ENCODE measurements around the gene TNS3.

The TNS3 gene

GRCh38 chr7:47428052-47428767 lies 153.7 kb downstream of the TNS3 start:
- Histone ChIP-seq H3K9me3 (ENCODE audit: severe bottlenecking) (no peaks in the 10 kb centered on the region), H3K27ac (no peak overlapping the region), H3K4me3 (ENCODE audit: low read depth, low read length) (no peak overlapping the region), H3K36me3 (no peaks in the 10 kb centered on the region), H3K27me3 (ENCODE audit: insufficient read depth, low read depth, severe bottlenecking) (no peaks in the 10 kb centered on the region)
- no peak for DNase-seq
- TF ChIP-seq CTCF (IDR thresholded peaks at IDR 0.05; ENCODE audit: low read depth, low read length): no peak

- Histone ChIP-seq H3K36me3 (no peaks in the 10 kb centered on the region), H3K9me3 (ENCODE audit: severe bottlenecking) (no peaks in the 10 kb centered on the region), H3K4me3 (ENCODE audit: low read depth, low read length) (no peak overlapping the region), H3K27ac (no peak overlapping the region), H3K27me3 (ENCODE audit: insufficient read depth, low read depth, severe bottlenecking) (no peaks in the 10 kb centered on the region)
- DNase-seq: no peak
- no peak for TF ChIP-seq CTCF (IDR thresholded peaks at IDR 0.05; ENCODE audit: low read depth, low read length)
Observed at GRCh38 chr7:47427051-47427643, 154.8 kb downstream of the TNS3 start.

GRCh38 chr7:47424523-47424922 lies 157.4 kb downstream of the TNS3 start:
- no peaks in the 10 kb centered on the region for H3K27me3 ChIP-seq (ENCODE audit: insufficient read depth, low read depth, severe bottlenecking)
- no peaks in the 10 kb centered on the region for H3K9me3 ChIP-seq (ENCODE audit: severe bottlenecking)
- H3K4me3 ChIP-seq (ENCODE audit: low read depth, low read length): no peak overlapping the region
- no peaks in the 10 kb centered on the region for H3K36me3 ChIP-seq
- DNase-seq: no peak
- TF ChIP-seq CTCF (IDR thresholded peaks at IDR 0.05; ENCODE audit: low read depth, low read length): no peak
- no peak overlapping the region for H3K27ac ChIP-seq

GRCh38 chr7:47423196-47423595 lies 158.7 kb downstream of the TNS3 start:
- Histone ChIP-seq H3K9me3 (ENCODE audit: severe bottlenecking) (no peaks in the 10 kb centered on the region), H3K4me3 (ENCODE audit: low read depth, low read length) (no peak overlapping the region), H3K36me3 (no peaks in the 10 kb centered on the region), H3K27me3 (ENCODE audit: insufficient read depth, low read depth, severe bottlenecking) (no peaks in the 10 kb centered on the region), H3K27ac (no peak overlapping the region)
- no peak for DNase-seq
- no peak for TF ChIP-seq CTCF (IDR thresholded peaks at IDR 0.05; ENCODE audit: low read depth, low read length)

- no peak for TF ChIP-seq CTCF (IDR thresholded peaks at IDR 0.05; ENCODE audit: low read depth, low read length)
- H3K27me3 ChIP-seq (ENCODE audit: insufficient read depth, low read depth, severe bottlenecking): no peaks in the 10 kb centered on the region
- H3K9me3 ChIP-seq (ENCODE audit: severe bottlenecking): no peaks in the 10 kb centered on the region
- H3K36me3 ChIP-seq: no peaks in the 10 kb centered on the region
- no peak overlapping the region for H3K27ac ChIP-seq
- H3K4me3 ChIP-seq (ENCODE audit: low read depth, low read length): no peak overlapping the region
- no peak for DNase-seq
Observed at GRCh38 chr7:47422611-47423010, 159.3 kb downstream of the TNS3 start.
